NCI-H748 (cell line): ENCODE results near the gene MDFI.

ENCODE experiments used
- DNase-seq: peaks from one replicate; lab custom pipeline; 2025; ENCODE audit not compliant: unreplicated experiment; lab: John Stamatoyannopoulos, UW

MDFI gene

DNA sequence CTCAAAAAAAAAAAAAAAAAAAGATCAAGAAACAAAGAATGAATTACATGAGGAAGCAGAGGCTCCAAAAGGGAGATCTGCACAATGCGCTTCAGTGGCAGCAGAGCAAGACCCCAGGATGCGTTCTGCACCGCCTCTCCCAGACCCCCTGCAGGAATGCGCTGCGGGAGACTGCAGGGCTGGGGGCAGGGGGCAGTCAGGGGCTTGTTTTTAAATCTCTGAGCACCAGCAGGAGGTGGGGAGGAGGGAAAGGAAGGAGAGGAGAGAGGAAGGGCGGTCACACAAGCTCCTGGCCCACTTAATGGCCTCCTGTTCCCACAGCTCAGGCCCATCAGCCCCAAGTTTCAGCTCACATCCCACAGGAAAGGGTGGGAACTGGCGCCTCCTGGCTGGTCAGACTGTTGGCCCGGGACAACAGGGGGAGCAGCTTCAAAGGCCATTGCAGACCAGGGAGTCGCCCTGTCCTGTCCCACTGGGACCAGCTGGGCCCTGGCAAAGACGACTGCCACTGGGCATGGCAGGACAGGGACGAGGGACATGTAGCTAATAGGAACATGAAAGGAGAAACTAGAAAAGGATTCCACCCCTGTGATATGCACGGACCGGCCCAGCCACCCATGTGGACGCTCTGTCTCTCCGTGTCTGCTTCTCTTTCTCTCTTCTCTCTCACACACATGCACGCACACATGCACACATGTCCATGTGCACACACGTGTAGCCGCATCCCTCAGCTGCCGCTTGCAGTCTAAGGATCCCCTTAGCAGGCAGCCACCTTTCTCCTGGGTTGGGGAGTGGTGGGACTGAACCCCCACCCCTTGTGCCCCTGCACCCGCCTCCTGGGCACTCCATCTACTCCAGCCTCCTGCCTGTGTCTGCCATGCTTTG, 62.4 kb downstream of the MDFI start:
- no peak for DNase-seq

DNA sequence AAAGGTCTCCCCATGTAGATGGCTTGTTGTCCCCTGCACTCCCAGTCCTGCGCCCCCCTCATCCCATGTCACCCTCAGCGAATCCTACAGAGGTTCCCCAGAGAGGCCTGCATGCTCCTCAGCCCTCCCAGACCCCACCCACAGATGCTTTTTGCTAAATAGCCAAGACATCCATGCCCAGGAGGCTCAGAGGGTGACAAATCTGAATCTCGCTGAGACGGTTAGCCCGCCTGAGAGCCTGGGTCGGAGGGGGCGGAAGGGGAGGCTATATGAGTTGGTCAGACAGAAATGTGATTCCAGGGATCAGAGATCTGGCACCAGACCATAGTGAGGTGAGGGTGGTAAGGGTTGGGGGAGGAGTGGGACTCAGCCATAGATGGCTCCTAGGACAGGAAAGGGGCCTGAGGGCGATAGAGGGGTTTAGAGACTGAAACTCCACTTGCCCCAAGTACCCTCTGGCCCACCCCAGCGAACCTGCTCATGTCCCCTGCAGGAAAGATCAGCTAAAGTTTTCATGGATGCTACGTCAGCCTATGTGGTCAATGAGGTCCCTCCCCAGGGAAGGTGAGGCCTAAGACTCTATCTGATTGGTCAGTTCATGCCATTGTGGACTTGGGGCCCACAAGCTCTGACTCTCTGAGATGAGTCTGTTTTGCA, 63.9 kb downstream of the MDFI start:
- no peak for DNase-seq

DNA sequence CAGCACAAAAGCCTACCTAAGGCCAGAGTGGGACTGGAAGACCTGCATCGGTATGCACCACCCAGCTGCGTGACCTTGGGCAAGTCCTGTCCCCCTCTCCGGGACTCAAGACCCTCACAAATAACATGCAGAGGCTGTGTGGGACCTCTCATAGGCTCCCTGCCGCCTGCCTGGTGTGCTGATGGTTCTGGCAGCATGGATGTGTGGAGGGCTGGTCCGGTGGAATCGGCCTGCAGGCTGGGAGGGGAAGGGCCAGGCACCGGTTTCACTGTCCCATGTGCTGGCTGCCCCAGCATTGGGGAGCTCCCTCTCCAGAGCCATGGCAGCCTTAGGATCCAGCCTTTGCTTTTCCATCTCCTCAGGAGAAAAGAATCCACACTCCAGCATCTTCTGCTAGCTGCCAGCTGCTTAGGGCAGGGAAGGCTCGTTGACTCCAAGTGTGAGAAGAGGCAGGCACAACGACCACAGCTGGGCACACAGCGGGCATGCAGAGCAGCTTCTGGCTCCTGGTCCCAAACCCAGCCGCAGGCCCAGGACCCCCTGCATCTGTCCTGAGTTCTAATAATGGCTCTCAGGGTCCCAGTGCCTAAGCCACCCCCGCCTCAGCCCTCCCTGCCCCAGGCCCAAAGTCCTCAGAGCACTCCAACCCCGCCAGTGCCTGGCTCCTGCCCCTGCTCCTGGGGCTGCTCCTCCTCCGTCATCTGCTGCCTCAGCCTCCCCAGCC, 64.7 kb downstream of the MDFI start:
- no peak for DNase-seq
